ENCODE data around the gene DAPK2. TPM values are rescaled to one million over a fixed set of nuclear protein-coding genes. Genes with fewer than 3 reads are reported as not detected.

Gene DAPK2
- total and polyA plus RNA-seq, 2 of the 13 experiments (the other 11 are each of a cell fraction or from before 2014, with no cell fraction given) = 0.33 to 0.63 TPM

DNA sequence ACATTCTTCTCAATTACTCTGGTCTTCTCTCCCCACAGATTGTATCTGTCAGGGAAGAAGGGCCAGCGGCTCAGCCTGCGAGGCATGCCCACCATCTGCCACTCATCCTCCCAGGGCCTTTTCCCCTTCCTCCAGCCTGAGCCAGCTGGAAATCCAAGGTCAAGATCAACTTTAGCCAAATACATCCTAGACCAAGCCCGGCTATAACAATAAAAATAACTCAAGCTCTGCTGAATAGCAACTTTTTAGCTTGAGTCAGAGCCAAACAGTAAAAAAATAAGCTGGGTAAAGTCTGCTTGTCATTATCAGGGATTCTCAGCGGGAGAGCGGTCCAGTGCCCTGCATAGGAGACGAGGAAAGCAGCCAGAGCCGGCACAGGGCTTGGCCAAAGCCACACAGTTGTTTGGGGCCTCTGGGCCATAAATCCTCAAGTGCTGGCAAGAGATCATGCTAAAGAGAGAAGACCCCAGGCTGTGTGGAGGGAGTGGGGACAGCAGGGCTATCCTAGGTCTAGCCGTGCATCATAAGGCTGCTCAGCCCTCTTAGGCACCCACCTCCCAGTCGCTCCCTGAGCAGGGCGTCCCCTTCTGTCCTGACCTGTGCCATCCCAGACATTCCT lies 136.4 kb downstream of the DAPK2 start:
- no peak overlapping the region for H3K4me3 ChIP-seq (replicated peaks in 1 of 3; ENCODE audit: insufficient read depth in 1 of 3, low read depth in 2 of 3, low read length in 3 of 3)
- WGBS (ENCODE audit: low lambda C conversion rate) = 49% methylated on average over 10 of the region's 10 CpGs
- ATAC-seq = peak; percentile 16; the same call in 1 of the 3 replicates
- no peaks in the 10 kb centered on the region for H3K36me3 ChIP-seq (replicated peaks in 1 of 2; ENCODE audit: control insufficient read depth in 1 of 2, insufficient read depth in 2 of 2, low read length in 2 of 2)
- no peak overlapping the region for H2AFZ ChIP-seq (ENCODE audit: low read length)
- intact Hi-C loops (cut with micrococcal nuclease; ENCODE audit: unreplicated experiment) (no loop called here), in situ Hi-C loops (cut with HindIII; ENCODE audit: extremely low pct_ligation_motif_present, low pct_unique_long_range_greater_than_20kb) (no loop called here)
- H3K27me3 ChIP-seq (ENCODE audit: control insufficient read depth in 1 of 2, insufficient read depth in 2 of 2, low read length in 2 of 2) = peaks cover 5 to 11% of the 10 kb centered on the region in 2 experiments; a peak in 3 of 5 replicates
- ChIA-PET CTCF (ENCODE audit: low intra/inter-chr PET ratio, low total read pairs) (no interaction called here), POLR2A (no interaction called here)
- H3K4me2 ChIP-seq (ENCODE audit: low read depth, low read length) = no peak overlapping the region
- no peaks in the 10 kb centered on the region for H3K9me3 ChIP-seq (ENCODE audit: low read length)
- no peaks in the 10 kb centered on the region for H4K20me1 ChIP-seq (ENCODE audit: insufficient read depth, low read length)
- H3K4me1 ChIP-seq (ENCODE audit: insufficient read depth, low read length) = peaks cover 18% of the 10 kb centered on the region
- no peak for DNase-seq (ENCODE audit: low spot score)
- no TSS peak for BruUV-seq (replicated peaks)
- FAIRE-seq = no peak
- TF ChIP-seq ZNF737 (CRISPR knock-in tag; IDR thresholded peaks at IDR 0.05; ENCODE audit: borderline replicate concordance) (no peak), FOXK1 (CRISPR knock-in tag; IDR thresholded peaks at IDR 0.05; ENCODE audit: borderline replicate concordance, low read depth) (no peak), ZNF792 (CRISPR knock-in tag; IDR thresholded peaks at IDR 0.05) (no peak), RBFOX2 (IDR thresholded peaks at IDR 0.05; ENCODE audit: low read depth, low read length) (no peak), HIVEP1 (CRISPR knock-in tag; IDR thresholded peaks at IDR 0.05) (no peak)
- TF ChIP-seq, protein P1, sequence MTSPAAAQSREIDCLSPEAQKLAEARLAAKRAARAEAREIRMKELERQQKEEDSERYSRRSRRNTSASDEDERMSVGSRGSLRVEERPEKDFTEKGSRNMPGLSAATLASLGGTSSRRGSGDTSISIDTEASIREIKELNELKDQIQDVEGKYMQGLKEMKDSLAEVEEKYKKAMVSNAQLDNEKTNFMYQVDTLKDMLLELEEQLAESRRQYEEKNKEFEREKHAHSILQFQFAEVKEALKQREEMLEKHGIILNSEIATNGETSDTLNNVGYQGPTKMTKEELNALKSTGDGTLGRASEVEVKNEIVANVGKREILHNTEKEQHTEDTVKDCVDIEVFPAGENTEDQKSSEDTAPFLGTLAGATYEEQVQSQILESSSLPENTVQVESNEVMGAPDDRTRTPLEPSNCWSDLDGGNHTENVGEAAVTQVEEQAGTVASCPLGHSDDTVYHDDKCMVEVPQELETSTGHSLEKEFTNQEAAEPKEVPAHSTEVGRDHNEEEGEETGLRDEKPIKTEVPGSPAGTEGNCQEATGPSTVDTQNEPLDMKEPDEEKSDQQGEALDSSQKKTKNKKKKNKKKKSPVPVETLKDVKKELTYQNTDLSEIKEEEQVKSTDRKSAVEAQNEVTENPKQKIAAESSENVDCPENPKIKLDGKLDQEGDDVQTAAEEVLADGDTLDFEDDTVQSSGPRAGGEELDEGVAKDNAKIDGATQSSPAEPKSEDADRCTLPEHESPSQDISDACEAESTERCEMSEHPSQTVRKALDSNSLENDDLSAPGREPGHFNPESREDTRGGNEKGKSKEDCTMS (CRISPR knock-in tag; conservative IDR thresholded peaks at IDR 0.05) = no peak
- TF ChIP-seq, protein P2, sequence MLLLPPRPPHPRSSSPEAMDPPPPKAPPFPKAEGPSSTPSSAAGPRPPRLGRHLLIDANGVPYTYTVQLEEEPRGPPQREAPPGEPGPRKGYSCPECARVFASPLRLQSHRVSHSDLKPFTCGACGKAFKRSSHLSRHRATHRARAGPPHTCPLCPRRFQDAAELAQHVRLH (CRISPR knock-in tag; IDR thresholded peaks at IDR 0.05; ENCODE audit: borderline replicate concordance, low read depth) = no peak
- TF ChIP-seq, protein P3, sequence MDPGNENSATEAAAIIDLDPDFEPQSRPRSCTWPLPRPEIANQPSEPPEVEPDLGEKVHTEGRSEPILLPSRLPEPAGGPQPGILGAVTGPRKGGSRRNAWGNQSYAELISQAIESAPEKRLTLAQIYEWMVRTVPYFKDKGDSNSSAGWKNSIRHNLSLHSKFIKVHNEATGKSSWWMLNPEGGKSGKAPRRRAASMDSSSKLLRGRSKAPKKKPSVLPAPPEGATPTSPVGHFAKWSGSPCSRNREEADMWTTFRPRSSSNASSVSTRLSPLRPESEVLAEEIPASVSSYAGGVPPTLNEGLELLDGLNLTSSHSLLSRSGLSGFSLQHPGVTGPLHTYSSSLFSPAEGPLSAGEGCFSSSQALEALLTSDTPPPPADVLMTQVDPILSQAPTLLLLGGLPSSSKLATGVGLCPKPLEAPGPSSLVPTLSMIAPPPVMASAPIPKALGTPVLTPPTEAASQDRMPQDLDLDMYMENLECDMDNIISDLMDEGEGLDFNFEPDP (CRISPR knock-in tag; conservative IDR thresholded peaks at IDR 0.05) = no peak
- H3K9ac ChIP-seq (ENCODE audit: insufficient read depth, low read depth, low read length) = no peak overlapping the region
- no peaks in the 10 kb centered on the region for H3K79me2 ChIP-seq (ENCODE audit: insufficient read depth, low read length)
- H3K27ac ChIP-seq (ENCODE audit: extremely low read length, insufficient read depth, low read length) = no peak overlapping the region

Data from HepG2 (cell line).